NB4 (cell line): ENCODE results near the gene CHTOP.

Experiments used
- DNase-seq: peaks from one replicate; pipeline ENCODE4 v3.0.0; 2010; ENCODE audit warnings: low read depth
- H3K4me3 ChIP-seq: one replicate; pipeline ENCODE4 v1.5.1; 2011; ENCODE audit warnings: mild to moderate bottlenecking, low read depth, low read length, moderate library complexity
- CTCF ChIP-seq: IDR thresholded peaks from one replicate; pipeline ENCODE4 v1.5.1; 2012; ENCODE audit warnings: low read depth, low read length
- MAX ChIP-seq: IDR thresholded peaks from 2 replicates; pipeline ENCODE4 v1.6.1; 2011; ENCODE audit warnings: low read depth, low read length
- MYC ChIP-seq: IDR thresholded peaks from 2 replicates; pipeline ENCODE4 v1.6.1; 2011; ENCODE audit warnings: low read depth, low read length
- POLR2A ChIP-seq: IDR thresholded peaks from 2 replicates; pipeline ENCODE4 v1.6.1; 2011; ENCODE audit warnings: mild to moderate bottlenecking; ENCODE audit not compliant: insufficient read length; ENCODE audit errors: extremely low read depth

Gene CHTOP

GRCh38 chr1:153646672-153647345 is 12.9 kb downstream of the CHTOP start:
- TF ChIP-seq POLR2A (no peak), MYC (no peak), MAX (no peak), CTCF (no peak)
- no peak overlapping the region for H3K4me3 ChIP-seq
- peak; percentile 30 for DNase-seq

GRCh38 chr1:153647346-153647714 is 13.5 kb downstream of the CHTOP start:
- H3K4me3 ChIP-seq: no peak overlapping the region
- no peak for DNase-seq
- TF ChIP-seq CTCF (no peak), POLR2A (no peak), MAX (no peak), MYC (no peak)

- H3K4me3 ChIP-seq: no peak overlapping the region
- TF ChIP-seq CTCF (no peak), MAX (no peak), MYC (no peak)
- no peak for DNase-seq
Measured at GRCh38 chr1:153648000-153648643, 14.3 kb downstream of the CHTOP start.

GRCh38 chr1:153649137-153649862 is 15.4 kb downstream of the CHTOP start:
- DNase-seq: no peak
- H3K4me3 ChIP-seq: no peak overlapping the region
- no peak for TF ChIP-seq MYC
- TF ChIP-seq POLR2A: peak; percentile 29

- DNase-seq: no peak
- H3K4me3 ChIP-seq: no peak overlapping the region
- no peak for TF ChIP-seq MAX
- peak; percentile 4 for TF ChIP-seq POLR2A
Measured at GRCh38 chr1:153649863-153650235, 16.0 kb downstream of the CHTOP start.

- no peak for TF ChIP-seq MYC
- no peak for TF ChIP-seq POLR2A
- TF ChIP-seq MAX: no peak
- no peak for TF ChIP-seq CTCF
- no peak for DNase-seq
- no peak overlapping the region for H3K4me3 ChIP-seq
Measured at GRCh38 chr1:153651771-153652170, 17.9 kb downstream of the CHTOP start.
